Measurements from ENCODE around the gene WDR86. TPM values are rescaled to one million over a fixed set of nuclear protein-coding genes. Genes with fewer than 3 reads are reported as not detected.

The WDR86 gene
- polyA plus RNA-seq, 2 of the 4 experiments (the other 2 are of a cell fraction): 0.17 to 0.19 TPM

DNA sequence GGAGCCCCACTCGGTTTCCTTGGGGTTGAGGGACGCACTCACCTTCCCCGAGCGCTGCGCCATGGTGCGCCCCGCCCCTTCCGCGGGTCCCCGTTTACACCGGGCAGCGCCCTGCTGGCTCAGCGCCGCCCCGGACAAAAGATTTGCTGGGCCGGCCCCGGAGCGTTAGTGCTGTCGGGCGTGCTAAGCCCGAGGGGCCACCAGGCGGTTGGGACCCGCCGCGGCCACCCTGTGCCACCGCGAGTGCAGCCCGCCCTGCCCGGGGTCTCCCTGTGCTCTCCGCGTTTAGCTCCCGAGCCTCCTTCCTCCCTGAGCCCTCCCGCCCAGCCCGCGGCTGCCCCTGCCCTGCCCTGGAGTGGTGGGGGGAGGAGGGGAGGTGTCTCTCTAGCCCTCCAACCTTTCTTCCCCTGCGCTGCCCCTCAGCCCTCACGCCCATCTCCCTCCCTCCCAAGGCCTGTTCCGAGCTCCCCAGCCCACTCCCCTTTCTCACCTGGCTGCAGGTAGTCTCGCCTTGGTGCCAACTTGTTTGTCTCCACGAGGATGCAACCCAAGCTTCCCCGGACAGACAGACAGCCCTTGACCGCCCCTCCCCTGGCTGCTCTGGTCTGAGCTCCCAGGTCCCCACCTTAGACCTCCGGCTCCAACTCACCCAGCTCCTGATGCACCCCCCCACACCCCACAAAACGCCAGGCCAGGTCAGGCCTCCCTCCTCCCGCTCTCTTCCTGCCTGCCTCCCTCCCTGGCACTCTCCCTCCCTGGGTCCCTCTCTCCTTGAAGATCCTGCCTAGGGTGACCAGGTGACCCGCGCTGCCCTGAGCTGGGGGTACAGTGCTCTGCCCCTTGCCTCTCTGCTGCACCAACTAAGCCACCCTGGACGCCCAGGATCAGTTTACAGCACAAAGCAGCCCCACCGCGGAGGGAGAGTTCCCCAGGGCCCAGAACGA, 30.3 kb upstream of the WDR86 start, which contains the start of gene CRYGN:
Gene CRYGN, minus strand, starts transcription at position 287 of the 944 bp plus-strand sequence. Its CDS starts 224 bp downstream, at position 63.
- DNase-seq (ENCODE audit: low read depth in 1 of 2, low spot score in 1 of 2) (no peak), FAIRE-seq (no peak), ATAC-seq (peak in 1 of 2 experiments; percentile 16; a peak in 1 of 6 replicates)
- 68% methylated on average over 36 of the region's 51 CpGs for WGBS (ENCODE audit: missing lambda C conversion rate)
- Histone ChIP-seq H3K9me3 (no peaks in the 10 kb centered on the region), H3K4me1 (peaks cover 8% of the 10 kb centered on the region; the same call in 1 of the 3 replicates), H3K4me3 (no peak within 1 kb of the TSS), H3K27ac (peak within 1 kb of the TSS in 1 of 2 experiments; percentile 58; a peak in 3 of 6 replicates), H3K4me2 (peak within 1 kb of the TSS; percentile 27; the same call in 1 of the 3 replicates)
- TF ChIP-seq, protein P1, sequence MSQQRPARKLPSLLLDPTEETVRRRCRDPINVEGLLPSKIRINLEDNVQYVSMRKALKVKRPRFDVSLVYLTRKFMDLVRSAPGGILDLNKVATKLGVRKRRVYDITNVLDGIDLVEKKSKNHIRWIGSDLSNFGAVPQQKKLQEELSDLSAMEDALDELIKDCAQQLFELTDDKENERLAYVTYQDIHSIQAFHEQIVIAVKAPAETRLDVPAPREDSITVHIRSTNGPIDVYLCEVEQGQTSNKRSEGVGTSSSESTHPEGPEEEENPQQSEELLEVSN (IDR thresholded peaks at IDR 0.05; ENCODE audit: borderline replicate concordance, low read depth): no peak
- no peak for TF ChIP-seq EHMT2 (IDR thresholded peaks at IDR 0.05; ENCODE audit: low read depth)
- TF ChIP-seq, protein P2, sequence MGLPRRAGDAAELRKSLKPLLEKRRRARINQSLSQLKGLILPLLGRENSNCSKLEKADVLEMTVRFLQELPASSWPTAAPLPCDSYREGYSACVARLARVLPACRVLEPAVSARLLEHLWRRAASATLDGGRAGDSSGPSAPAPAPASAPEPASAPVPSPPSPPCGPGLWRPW (IDR thresholded peaks at IDR 0.05): no peak
- TF ChIP-seq NFE2L2 (conservative IDR thresholded peaks at IDR 0.05; ENCODE audit: low read length): no peak
- TF ChIP-seq ZSCAN20 (CRISPR knock-in tag; IDR thresholded peaks at IDR 0.05): no peak
- no peak for TF ChIP-seq RCOR1 (IDR thresholded peaks at IDR 0.05; ENCODE audit: low read depth, low read length)
- TF ChIP-seq JUNB (IDR thresholded peaks at IDR 0.05): no peak
- no peak for TF ChIP-seq GATA3 (IDR thresholded peaks at IDR 0.05; ENCODE audit: borderline replicate concordance)
- no peak for TF ChIP-seq POLR2A (IDR thresholded peaks at IDR 0.05; ENCODE audit: low read length)
- TF ChIP-seq PHF8 (IDR thresholded peaks at IDR 0.05; ENCODE audit: borderline replicate concordance, low read depth): no peak
- no peak for TF ChIP-seq CBX2 (IDR thresholded peaks at IDR 0.05; ENCODE audit: borderline replicate concordance, low read depth)
- no peak for TF ChIP-seq KDM5A (IDR thresholded peaks at IDR 0.05)
- TF ChIP-seq ZFP36 (IDR thresholded peaks at IDR 0.05; ENCODE audit: borderline replicate concordance, partially characterized antibody): no peak
- CTCF ChIA-PET: interaction anchor here (0.8 to 16.5 kb wide), 7 partner anchors 9 to 319 kb away, joined by 3 to 438 read pairs (median 3); no protein-coding TSS in a partner anchor
- POLR2A ChIA-PET: no interaction called here

DNA sequence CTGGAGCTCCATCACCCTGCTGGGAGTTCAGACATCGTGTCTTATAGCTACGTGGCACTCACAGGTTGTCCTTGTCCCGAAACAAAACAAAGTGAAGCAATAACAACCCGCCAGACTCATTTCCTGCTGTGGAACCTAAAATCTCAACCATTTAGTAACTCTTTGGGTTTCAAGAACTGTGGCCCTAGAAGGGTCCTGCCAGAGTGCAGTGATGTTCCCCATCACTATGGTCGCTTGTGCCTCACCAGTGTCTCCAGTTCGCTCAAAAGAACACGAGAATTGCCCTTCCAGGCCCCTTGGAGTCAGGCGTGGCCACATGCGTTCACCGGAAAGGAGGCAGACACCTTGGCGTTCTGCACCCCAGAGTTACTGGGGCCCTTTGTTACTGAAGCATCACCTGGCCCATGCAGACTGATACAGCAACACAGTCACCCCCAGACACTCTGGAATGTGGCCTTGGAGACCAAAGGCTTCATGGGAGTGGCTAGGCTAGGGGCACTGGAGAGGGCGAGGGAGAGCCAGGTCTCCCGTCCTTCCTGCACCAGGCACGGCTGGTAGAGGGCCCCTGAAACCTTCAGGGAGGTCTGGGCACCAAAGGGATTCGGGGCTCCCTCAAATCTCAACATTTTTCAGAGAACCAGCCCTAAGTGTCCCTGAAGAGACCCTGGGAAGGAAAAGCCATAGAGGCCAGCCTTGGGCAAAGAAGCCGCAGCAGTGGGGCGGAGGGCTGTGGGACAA, 29.2 kb upstream of the WDR86 start:
- peaks cover 8% of the 10 kb centered on the region; the same call in 1 of the 3 replicates for H3K4me1 ChIP-seq
- no peak overlapping the region for H3K4me2 ChIP-seq
- no peak overlapping the region for H3K4me3 ChIP-seq
- peak overlapping the region in 1 of 2 experiments; percentile 58; a peak in 1 of 6 replicates for H3K27ac ChIP-seq
- H3K9me3 ChIP-seq: no peaks in the 10 kb centered on the region
- POLR2A ChIA-PET: no interaction called here
- TF ChIP-seq RFX5 (IDR thresholded peaks at IDR 0.05): no peak
- TF ChIP-seq EP300 (IDR thresholded peaks at IDR 0.05): no peak
- no peak for TF ChIP-seq NPAS2 (CRISPR knock-in tag; IDR thresholded peaks at IDR 0.05; ENCODE audit: borderline replicate concordance)
- no peak for TF ChIP-seq KDM5A (IDR thresholded peaks at IDR 0.05)
- no peak for TF ChIP-seq CHD2 (IDR thresholded peaks at IDR 0.05; ENCODE audit: low read length, partially characterized antibody)
- no peak for TF ChIP-seq HOXB5 (CRISPR knock-in tag; IDR thresholded peaks at IDR 0.05)
- TF ChIP-seq GATA3 (IDR thresholded peaks at IDR 0.05; ENCODE audit: borderline replicate concordance): no peak
- no peak for TF ChIP-seq TFCP2L1 (CRISPR knock-in tag; IDR thresholded peaks at IDR 0.05)
- TF ChIP-seq, protein P3, sequence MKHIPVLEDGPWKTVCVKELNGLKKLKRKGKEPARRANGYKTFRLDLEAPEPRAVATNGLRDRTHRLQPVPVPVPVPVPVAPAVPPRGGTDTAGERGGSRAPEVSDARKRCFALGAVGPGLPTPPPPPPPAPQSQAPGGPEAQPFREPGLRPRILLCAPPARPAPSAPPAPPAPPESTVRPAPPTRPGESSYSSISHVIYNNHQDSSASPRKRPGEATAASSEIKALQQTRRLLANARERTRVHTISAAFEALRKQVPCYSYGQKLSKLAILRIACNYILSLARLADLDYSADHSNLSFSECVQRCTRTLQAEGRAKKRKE (CRISPR knock-in tag; IDR thresholded peaks at IDR 0.05; ENCODE audit: low read depth): no peak
- TF ChIP-seq, protein P4, sequence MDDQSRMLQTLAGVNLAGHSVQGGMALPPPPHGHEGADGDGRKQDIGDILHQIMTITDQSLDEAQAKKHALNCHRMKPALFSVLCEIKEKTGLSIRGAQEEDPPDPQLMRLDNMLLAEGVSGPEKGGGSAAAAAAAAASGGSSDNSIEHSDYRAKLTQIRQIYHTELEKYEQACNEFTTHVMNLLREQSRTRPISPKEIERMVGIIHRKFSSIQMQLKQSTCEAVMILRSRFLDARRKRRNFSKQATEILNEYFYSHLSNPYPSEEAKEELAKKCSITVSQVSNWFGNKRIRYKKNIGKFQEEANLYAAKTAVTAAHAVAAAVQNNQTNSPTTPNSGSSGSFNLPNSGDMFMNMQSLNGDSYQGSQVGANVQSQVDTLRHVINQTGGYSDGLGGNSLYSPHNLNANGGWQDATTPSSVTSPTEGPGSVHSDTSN (IDR thresholded peaks at IDR 0.05): no peak
- TF ChIP-seq ZNF302 (CRISPR knock-in tag; IDR thresholded peaks at IDR 0.05): no peak
- no peak for TF ChIP-seq EHF (CRISPR knock-in tag; IDR thresholded peaks at IDR 0.05)
- TF ChIP-seq FOSB (CRISPR knock-in tag; IDR thresholded peaks at IDR 0.05): no peak
- TF ChIP-seq, protein P5, sequence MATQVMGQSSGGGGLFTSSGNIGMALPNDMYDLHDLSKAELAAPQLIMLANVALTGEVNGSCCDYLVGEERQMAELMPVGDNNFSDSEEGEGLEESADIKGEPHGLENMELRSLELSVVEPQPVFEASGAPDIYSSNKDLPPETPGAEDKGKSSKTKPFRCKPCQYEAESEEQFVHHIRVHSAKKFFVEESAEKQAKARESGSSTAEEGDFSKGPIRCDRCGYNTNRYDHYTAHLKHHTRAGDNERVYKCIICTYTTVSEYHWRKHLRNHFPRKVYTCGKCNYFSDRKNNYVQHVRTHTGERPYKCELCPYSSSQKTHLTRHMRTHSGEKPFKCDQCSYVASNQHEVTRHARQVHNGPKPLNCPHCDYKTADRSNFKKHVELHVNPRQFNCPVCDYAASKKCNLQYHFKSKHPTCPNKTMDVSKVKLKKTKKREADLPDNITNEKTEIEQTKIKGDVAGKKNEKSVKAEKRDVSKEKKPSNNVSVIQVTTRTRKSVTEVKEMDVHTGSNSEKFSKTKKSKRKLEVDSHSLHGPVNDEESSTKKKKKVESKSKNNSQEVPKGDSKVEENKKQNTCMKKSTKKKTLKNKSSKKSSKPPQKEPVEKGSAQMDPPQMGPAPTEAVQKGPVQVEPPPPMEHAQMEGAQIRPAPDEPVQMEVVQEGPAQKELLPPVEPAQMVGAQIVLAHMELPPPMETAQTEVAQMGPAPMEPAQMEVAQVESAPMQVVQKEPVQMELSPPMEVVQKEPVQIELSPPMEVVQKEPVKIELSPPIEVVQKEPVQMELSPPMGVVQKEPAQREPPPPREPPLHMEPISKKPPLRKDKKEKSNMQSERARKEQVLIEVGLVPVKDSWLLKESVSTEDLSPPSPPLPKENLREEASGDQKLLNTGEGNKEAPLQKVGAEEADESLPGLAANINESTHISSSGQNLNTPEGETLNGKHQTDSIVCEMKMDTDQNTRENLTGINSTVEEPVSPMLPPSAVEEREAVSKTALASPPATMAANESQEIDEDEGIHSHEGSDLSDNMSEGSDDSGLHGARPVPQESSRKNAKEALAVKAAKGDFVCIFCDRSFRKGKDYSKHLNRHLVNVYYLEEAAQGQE (IDR thresholded peaks at IDR 0.05): no peak
- TF ChIP-seq, protein P6, sequence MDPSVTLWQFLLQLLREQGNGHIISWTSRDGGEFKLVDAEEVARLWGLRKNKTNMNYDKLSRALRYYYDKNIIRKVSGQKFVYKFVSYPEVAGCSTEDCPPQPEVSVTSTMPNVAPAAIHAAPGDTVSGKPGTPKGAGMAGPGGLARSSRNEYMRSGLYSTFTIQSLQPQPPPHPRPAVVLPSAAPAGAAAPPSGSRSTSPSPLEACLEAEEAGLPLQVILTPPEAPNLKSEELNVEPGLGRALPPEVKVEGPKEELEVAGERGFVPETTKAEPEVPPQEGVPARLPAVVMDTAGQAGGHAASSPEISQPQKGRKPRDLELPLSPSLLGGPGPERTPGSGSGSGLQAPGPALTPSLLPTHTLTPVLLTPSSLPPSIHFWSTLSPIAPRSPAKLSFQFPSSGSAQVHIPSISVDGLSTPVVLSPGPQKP (IDR thresholded peaks at IDR 0.05; ENCODE audit: low read depth, low read length): no peak
- no peak for TF ChIP-seq NFE2L2 (conservative IDR thresholded peaks at IDR 0.05; ENCODE audit: low read length)
- TF ChIP-seq RCOR1 (IDR thresholded peaks at IDR 0.05; ENCODE audit: low read depth, low read length): no peak
- no peak for DNase-seq (ENCODE audit: low read depth in 1 of 2, low spot score in 1 of 2)
- WGBS (ENCODE audit: missing lambda C conversion rate): 90% methylated on average over 17 of the region's 17 CpGs
- no peak for ATAC-seq
- FAIRE-seq: no peak
- CTCF ChIA-PET: interaction anchor here (1.3 to 16.5 kb wide), 4 partner anchors 10 to 321 kb away, joined by 5 to 438 read pairs (median 39); no protein-coding TSS in a partner anchor

All from A549 (cell line).